Progenitor cell of endocrine pancreas (in vitro differentiated cells): ENCODE data around the gene NPAS2. TPM values are rescaled to one million over a fixed set of nuclear protein-coding genes. Genes with fewer than 3 reads are reported as not detected.
A peak's percentile ranks its signal among the peaks of the same experiment; 100 is the strongest.

Experiments
- DNase-seq: peaks from one replicate; pipeline ENCODE4 v3.0.0; 2021; ENCODE audit warnings: low spot score; ENCODE audit not compliant: unreplicated experiment
- H3K27ac Mint-ChIP-seq: 2 replicates; pipeline ENCODE4 v1.8.0; 2021; ENCODE audit warnings: mild to moderate bottlenecking, moderate library complexity, mixed read lengths
- H3K27me3 Mint-ChIP-seq: 2 replicates; pipeline ENCODE4 v1.8.0; 2021; ENCODE audit warnings: mixed read lengths
- H3K36me3 Mint-ChIP-seq: 2 replicates; pipeline ENCODE4 v1.8.0; 2022; ENCODE audit warnings: mixed read lengths; ENCODE audit not compliant: insufficient read depth
- H3K4me1 Mint-ChIP-seq: 2 replicates; pipeline ENCODE4 v1.8.0; 2021; ENCODE audit warnings: low read depth, mixed read lengths
- H3K4me3 Mint-ChIP-seq: 2 replicates; pipeline ENCODE4 v1.8.0; 2021; ENCODE audit warnings: low read depth, mild to moderate bottlenecking, moderate library complexity, mixed read lengths
- H3K9me3 Mint-ChIP-seq: 2 replicates; pipeline ENCODE4 v1.8.0; 2021; ENCODE audit warnings: low read depth, mixed read lengths
- total RNA-seq: library from RNA; stranded (reverse); gene quantifications from 2 replicates; pipeline ENCODE4 v1.2.1, GENCODE V29; 2021
- TF ChIP-seq, protein P1 (sequence below): fragments of 200-600 bp; sonication (generic); IDR thresholded peaks from one replicate; pipeline ENCODE4 v1.5.0; 2021; ENCODE audit warnings: antibody characterized with exemption, mild to moderate bottlenecking; ENCODE audit not compliant: unreplicated experiment

The NPAS2 gene
- total RNA-seq, 1 donor from 2014 or later, result 0.84 TPM

DNA sequence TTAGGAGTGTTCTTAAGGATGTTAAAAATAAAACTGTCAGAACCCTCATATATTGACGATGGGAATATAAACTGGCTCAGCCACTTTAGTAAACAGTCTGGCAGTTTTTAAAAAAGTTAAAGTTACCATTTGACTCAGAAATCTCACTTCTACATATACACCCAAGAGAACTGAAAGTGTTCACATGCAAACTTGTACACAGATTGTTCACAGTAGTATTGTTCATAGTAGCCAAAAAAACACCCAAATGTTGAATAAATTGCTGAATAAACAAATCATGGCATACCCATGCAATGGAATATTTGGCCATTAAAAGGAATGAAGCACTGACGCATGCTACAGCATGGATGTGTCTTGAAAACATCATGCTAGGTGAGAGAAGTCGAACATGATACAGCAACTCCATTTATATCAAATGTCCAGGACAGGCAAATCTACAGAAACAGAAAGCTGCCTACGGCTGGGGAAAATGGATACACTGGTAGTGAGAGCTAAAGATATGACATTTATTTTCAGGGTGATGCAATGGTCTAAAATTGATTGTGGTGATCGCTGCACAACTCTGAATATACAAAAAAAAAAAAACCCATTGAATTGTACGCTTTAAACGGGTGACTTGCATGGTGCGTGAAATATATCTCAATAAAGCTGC is 192.2 kb downstream of the NPAS2 start:
- Mint-ChIP-seq H3K27ac (peak overlapping the region; percentile 40), H3K9me3 (no peaks in the 10 kb centered on the region), H3K4me1 (no peaks in the 10 kb centered on the region), H3K4me3 (no peak overlapping the region), H3K27me3 (no peaks in the 10 kb centered on the region), H3K36me3 (peaks cover 33% of the 10 kb centered on the region)
- DNase-seq, result no peak
- TF ChIP-seq, protein P1, sequence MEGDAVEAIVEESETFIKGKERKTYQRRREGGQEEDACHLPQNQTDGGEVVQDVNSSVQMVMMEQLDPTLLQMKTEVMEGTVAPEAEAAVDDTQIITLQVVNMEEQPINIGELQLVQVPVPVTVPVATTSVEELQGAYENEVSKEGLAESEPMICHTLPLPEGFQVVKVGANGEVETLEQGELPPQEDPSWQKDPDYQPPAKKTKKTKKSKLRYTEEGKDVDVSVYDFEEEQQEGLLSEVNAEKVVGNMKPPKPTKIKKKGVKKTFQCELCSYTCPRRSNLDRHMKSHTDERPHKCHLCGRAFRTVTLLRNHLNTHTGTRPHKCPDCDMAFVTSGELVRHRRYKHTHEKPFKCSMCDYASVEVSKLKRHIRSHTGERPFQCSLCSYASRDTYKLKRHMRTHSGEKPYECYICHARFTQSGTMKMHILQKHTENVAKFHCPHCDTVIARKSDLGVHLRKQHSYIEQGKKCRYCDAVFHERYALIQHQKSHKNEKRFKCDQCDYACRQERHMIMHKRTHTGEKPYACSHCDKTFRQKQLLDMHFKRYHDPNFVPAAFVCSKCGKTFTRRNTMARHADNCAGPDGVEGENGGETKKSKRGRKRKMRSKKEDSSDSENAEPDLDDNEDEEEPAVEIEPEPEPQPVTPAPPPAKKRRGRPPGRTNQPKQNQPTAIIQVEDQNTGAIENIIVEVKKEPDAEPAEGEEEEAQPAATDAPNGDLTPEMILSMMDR, result no peak

DNA sequence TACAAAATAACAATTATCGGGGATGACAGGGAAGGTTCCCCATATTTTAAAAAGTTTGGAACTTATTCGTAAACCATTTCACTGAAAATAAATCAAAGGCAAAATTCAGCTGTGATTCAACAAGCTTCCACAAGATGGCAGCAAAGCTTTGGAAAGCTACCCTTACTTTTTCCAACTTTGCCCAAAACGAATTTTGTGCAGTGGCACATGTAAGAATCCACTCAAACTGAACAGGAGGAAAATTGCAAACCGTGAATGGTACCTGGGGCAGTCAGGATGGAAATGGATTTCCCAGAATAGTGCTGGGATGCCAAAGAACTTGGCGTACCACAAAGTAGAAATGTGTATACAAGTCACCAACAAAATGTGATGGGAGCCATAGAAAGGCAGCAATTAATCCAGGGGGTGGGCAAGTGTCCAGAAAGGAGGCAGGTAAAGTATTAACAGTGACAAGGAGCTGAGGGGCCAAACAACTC is 192.8 kb downstream of the NPAS2 start:
- no peak overlapping the region for H3K4me3 Mint-ChIP-seq
- TF ChIP-seq, protein P1, result peak; percentile 89
- DNase-seq, result peak; percentile 26
- H3K9me3 Mint-ChIP-seq, result no peaks in the 10 kb centered on the region
- H3K27me3 Mint-ChIP-seq, result no peaks in the 10 kb centered on the region
- H3K36me3 Mint-ChIP-seq, result peaks cover 32% of the 10 kb centered on the region
- H3K4me1 Mint-ChIP-seq, result no peaks in the 10 kb centered on the region
- H3K27ac Mint-ChIP-seq, result peak overlapping the region; percentile 40

DNA sequence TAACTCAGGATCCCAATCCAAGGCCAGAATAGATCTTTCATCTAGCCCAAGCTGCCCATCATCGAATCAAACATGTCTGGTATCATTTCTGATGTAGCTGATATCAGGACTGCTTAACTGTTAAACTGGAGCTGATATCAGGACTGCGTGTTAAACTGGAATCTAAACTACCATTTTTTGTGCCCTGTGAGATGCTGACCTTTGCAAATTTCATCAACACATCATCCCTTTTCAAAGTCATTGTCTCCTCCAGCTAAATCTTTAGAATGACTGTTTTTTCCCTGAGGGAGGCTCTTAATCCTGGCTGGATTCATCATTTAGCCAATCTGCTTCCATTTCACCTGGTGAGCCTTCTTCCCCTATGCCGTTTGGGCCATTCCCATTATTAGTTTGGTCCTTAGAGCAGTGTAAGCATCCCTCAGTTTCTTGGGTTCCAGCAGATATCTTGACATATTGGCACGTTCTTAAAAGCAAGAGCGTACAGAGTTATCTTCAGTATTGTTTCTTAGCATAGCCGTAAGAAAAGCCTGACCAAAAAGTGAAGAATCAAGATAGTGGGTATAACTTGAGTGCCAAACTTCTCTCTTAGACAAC is 194.4 kb downstream of the NPAS2 start:
- Mint-ChIP-seq H3K36me3 (peaks cover 29% of the 10 kb centered on the region), H3K4me1 (no peaks in the 10 kb centered on the region), H3K27me3 (no peaks in the 10 kb centered on the region), H3K9me3 (no peaks in the 10 kb centered on the region), H3K4me3 (no peak overlapping the region), H3K27ac (peak overlapping the region; percentile 49)
- DNase-seq, result no peak
- TF ChIP-seq, protein P1, result no peak

DNA sequence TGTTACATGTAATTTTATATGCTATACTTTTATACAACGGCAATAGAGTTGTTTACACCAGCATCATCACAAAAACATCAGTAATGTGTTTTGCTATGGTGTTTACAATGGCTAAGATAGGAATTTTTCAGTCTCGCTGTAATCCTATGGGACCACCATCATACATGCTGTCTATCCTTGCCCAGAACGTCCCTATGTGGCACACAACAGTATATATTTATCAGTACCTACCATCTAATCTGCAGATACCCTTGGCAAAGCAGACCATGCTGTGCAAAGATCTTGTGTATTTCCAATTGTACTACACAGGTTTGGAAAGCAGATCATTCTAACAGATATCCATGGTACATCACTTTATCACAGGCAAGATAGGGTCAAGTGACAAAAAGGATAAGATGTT is 197.4 kb downstream of the NPAS2 start:
- Mint-ChIP-seq H3K27ac (no peak overlapping the region), H3K4me1 (no peaks in the 10 kb centered on the region), H3K4me3 (no peak overlapping the region), H3K27me3 (no peaks in the 10 kb centered on the region), H3K9me3 (no peaks in the 10 kb centered on the region), H3K36me3 (peaks cover 34% of the 10 kb centered on the region)
- no peak for DNase-seq
- TF ChIP-seq, protein P1, result no peak

DNA sequence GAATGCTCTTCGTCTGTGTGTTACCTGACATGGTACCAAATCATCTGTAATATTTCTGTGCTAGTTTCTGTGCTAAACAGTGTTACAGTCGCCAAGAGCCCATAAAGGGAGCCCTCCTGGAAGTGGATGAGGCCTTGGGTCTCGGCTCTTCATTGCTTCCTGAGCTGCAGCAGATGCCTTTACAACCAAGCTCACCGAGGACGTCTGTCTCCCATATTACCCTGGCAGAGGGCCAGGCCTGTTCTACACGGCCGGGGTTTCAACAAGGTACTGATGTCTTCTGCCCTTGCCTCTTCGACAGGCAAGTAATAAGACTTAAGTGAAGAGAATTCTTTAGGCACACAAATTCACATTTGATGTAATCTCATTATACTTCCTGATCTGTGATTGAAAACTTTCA is 199.0 kb downstream of the NPAS2 start:
- H3K4me3 Mint-ChIP-seq, result no peak overlapping the region
- no peaks in the 10 kb centered on the region for H3K27me3 Mint-ChIP-seq
- no peaks in the 10 kb centered on the region for H3K9me3 Mint-ChIP-seq
- no peaks in the 10 kb centered on the region for H3K4me1 Mint-ChIP-seq
- DNase-seq, result no peak
- H3K27ac Mint-ChIP-seq, result peak overlapping the region; percentile 38
- TF ChIP-seq, protein P1, result no peak
- peaks cover 35% of the 10 kb centered on the region for H3K36me3 Mint-ChIP-seq
